Transverse colon (tissue), 4 donors: ENCODE results near the gene ANKS1B. TPM values are rescaled to one million over a fixed set of nuclear protein-coding genes. Genes with fewer than 3 reads are reported as not detected.

Source experiments
- DNase-seq: peaks from one replicate; pipeline ENCODE4 v3.0.0-alpha.2; 2019
- H3K27ac ChIP-seq, 4 donors: fragments of 200-600 bp; sonication (generic); 2 replicates each; pipeline ENCODE4 v1.5.1; 2016 to 2018; ENCODE audit warnings: inconsistent platforms in 4 of 4
- H3K27me3 ChIP-seq: fragments of 200-600 bp; sonication (generic); 2 replicates; pipeline ENCODE4 v1.5.1; 2017; ENCODE audit warnings: inconsistent platforms
- H3K36me3 ChIP-seq, 4 donors: fragments of 200-600 bp; sonication (generic); 2 replicates each; pipeline ENCODE4 v1.5.1; 2017 to 2019; ENCODE audit warnings: inconsistent platforms in 4 of 4
- H3K4me1 ChIP-seq, 4 donors: fragments of 200-600 bp; sonication (generic); 2 replicates each; pipeline ENCODE4 v1.5.1; 2017 to 2020; ENCODE audit warnings: inconsistent platforms in 4 of 4
- H3K4me3 ChIP-seq, 4 donors: fragments of 200-600 bp; sonication (generic); 1 replicate in 1 of 4; 2 replicates in 3 of 4; pipeline versions ENCODE4 v1.5.1 to v1.6.1; 2017 to 2019; ENCODE audit warnings: inconsistent platforms in 4 of 4
- H3K9me3 ChIP-seq, 2 donors: fragments of 200-600 bp; sonication (generic); 2 replicates each; pipeline ENCODE4 v1.5.1; 2017 to 2019; ENCODE audit warnings: inconsistent platforms in 2 of 2
- EP300 ChIP-seq: sonication (generic); formaldehyde crosslinking; IDR thresholded peaks from one replicate; pipeline ENCODE4 v1.6.1; 2017; ENCODE audit warnings: antibody characterized with exemption, low read depth
- POLR2A ChIP-seq: fragments of 450-650 bp; IDR thresholded peaks from one replicate; pipeline ENCODE4 v1.6.1; 2016; ENCODE audit warnings: antibody characterized with exemption, mild to moderate bottlenecking, moderate library complexity
- POLR2AphosphoS5 ChIP-seq, 3 donors: sonication (generic); formaldehyde crosslinking; IDR thresholded peaks; one replicate each; pipeline ENCODE4 v1.6.1; 2016; ENCODE audit warnings: antibody characterized with exemption in 3 of 3
- WGBS, 2 donors: methylation state at CpG; one replicate each; pipeline ENCODE4 v1.1.5; 2018; ENCODE audit warnings: low coverage in 1 of 2; 5-methylcytosine and 5-hydroxymethylcytosine counted together
- in situ Hi-C, 4 donors: fragments of 200-750 bp; cut with MboI; loops; one replicate each; pipeline versions ENCODE4 v1.15.0 to v1.15.1; 2017; ENCODE audit warnings: low sequenced_read_pairs in 3 of 4, low pct_ligation_motif_present in 1 of 4, low pct_unique_long_range_greater_than_20kb in 1 of 4
- intact Hi-C: fragments of 100-400 bp; cut with DNase I; formaldehyde crosslinking; loops from one replicate; pipeline ENCODE4 v1.15.1; 2023; ENCODE audit warnings: low total_unique reads
- total RNA-seq, 4 donors: library from RNA; depleted of rRNA; stranded (reverse); fragments of >200 nt; gene quantifications; one replicate each; pipeline ENCODE4 v1.1.0, GENCODE V29; 2016
- TF ChIP-seq, protein P1 (sequence below), 5 experiments: fragments of 200-600 bp in 3 of 5; fragments of 450-650 bp in 2 of 5; sonication (generic) in 3 of 5; IDR thresholded peaks; 1 replicate in 2 of 5; 2 replicates in 3 of 5; pipeline ENCODE4 v1.5.1; 2016 to 2017; ENCODE audit warnings: antibody characterized with exemption in 5 of 5, inconsistent platforms in 3 of 5, mild to moderate bottlenecking in 2 of 5, moderate library complexity in 1 of 5

Gene ANKS1B
- total RNA-seq, 4 donors from 2014 or later = 1.4 to 6.4 (median 3.5) TPM; not detected in 1

DNA sequence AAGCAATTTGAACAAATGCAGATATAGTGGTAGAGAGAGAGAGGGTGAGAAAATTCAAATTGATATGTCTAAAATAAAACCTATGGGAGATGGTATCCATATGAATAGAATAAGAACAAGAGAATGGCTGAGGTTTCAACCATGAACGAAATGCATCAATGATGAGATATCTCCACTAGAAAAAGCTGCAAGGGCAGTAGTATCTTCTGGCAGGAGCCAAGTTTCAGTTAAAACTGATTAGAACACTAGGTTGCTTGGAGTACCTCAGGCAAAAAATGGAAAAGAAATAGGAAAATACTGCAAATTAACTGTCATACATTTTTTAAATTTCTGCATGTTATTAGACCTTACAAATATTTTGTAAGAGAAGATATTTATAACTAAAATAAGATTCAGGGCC lies 151.3 kb downstream of the ANKS1B start:
- H3K27me3 ChIP-seq = no peaks in the 10 kb centered on the region
- in situ Hi-C loops = no loop called here
- TF ChIP-seq, protein P1, sequence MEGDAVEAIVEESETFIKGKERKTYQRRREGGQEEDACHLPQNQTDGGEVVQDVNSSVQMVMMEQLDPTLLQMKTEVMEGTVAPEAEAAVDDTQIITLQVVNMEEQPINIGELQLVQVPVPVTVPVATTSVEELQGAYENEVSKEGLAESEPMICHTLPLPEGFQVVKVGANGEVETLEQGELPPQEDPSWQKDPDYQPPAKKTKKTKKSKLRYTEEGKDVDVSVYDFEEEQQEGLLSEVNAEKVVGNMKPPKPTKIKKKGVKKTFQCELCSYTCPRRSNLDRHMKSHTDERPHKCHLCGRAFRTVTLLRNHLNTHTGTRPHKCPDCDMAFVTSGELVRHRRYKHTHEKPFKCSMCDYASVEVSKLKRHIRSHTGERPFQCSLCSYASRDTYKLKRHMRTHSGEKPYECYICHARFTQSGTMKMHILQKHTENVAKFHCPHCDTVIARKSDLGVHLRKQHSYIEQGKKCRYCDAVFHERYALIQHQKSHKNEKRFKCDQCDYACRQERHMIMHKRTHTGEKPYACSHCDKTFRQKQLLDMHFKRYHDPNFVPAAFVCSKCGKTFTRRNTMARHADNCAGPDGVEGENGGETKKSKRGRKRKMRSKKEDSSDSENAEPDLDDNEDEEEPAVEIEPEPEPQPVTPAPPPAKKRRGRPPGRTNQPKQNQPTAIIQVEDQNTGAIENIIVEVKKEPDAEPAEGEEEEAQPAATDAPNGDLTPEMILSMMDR (IDR thresholded peaks at IDR 0.05) = no peak
- TF ChIP-seq POLR2AphosphoS5 (IDR thresholded peaks at IDR 0.05) (no peak), POLR2A (no peak), EP300 (no peak)

DNA sequence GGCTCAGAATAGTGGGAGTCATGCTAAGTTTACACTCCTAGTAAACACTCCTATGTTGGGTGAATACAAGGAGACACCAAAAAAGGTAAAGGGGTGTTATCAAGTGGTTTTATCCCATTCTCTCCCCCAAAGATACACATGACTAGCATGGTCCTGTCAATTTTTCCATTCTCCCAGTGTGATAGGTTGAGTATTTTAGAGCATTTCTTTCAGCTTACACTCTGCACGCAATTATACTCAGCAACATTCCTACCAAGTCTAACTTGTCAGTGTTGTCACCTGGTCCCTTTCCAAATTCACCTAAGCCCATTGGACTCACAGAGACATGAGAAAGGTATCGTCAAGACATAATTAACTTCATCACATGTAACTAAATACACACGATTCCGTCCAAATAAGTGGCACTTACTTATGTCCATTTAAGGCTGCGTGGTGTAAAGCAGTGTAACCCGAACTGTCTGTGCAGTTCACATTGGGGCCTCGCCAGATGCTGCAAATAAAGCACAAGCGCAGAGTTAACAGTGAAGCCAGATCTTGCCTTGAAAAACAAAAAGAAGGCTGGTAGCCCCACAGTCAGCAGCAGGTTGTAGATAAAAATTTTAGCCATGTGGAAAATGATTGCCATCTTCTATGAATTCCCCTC lies 159.7 kb downstream of the ANKS1B start:
- TF ChIP-seq EP300 (no peak), POLR2AphosphoS5 (IDR thresholded peaks at IDR 0.05) (no peak), POLR2A (no peak)
- TF ChIP-seq, protein P1 (IDR thresholded peaks at IDR 0.05) = no peak
- in situ Hi-C loops = no loop called here
- no peaks in the 10 kb centered on the region for H3K27me3 ChIP-seq
- H3K4me1 ChIP-seq = no peaks in the 10 kb centered on the region
- no peaks in the 10 kb centered on the region for H3K36me3 ChIP-seq
- intact Hi-C loops = no loop called here
- H3K27ac ChIP-seq = peak overlapping the region in 1 of 4 donors; percentile 2
- DNase-seq = no peak
- H3K9me3 ChIP-seq = no peaks in the 10 kb centered on the region
- WGBS, 2 donors = 54 to 74% methylated on average over 7 to 8 of the region's 8 CpGs
- H3K4me3 ChIP-seq = no peak overlapping the region

More for the DNA sequence above, 151.3 kb downstream of the ANKS1B start:
- H3K4me1 ChIP-seq = no peaks in the 10 kb centered on the region
- intact Hi-C loops = no loop called here
- WGBS, 2 donors = 35 to 65% methylated on average over 1 of the region's 1 CpG
- no peak overlapping the region for H3K27ac ChIP-seq
- no peak for DNase-seq
- H3K36me3 ChIP-seq = no peaks in the 10 kb centered on the region
- H3K9me3 ChIP-seq = no peaks in the 10 kb centered on the region
- no peak overlapping the region for H3K4me3 ChIP-seq

DNA sequence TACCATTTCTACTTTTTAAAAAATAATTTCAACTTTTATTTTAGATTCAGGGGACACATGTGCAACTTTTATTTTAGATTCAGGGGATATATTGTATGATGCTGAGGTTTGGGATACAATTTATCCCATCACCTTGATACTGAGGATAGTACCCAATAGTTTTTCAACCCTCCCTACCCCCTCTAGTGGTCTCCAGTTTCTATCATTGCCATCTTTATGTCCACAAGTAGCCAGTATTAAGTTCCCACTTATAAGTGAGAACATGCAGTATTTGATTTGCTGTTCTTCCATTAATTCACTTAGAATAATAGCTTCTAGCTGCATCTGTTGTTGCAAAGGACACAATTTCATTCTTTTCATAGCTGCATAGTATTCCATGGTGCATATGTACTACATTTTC lies 162.5 kb downstream of the ANKS1B start:
- Histone ChIP-seq H3K27me3 (no peaks in the 10 kb centered on the region), H3K4me1 (no peaks in the 10 kb centered on the region), H3K4me3 (no peak overlapping the region), H3K9me3 (no peaks in the 10 kb centered on the region), H3K27ac (no peak overlapping the region), H3K36me3 (no peaks in the 10 kb centered on the region)
- no peak for TF ChIP-seq POLR2AphosphoS5 (IDR thresholded peaks at IDR 0.05)
- TF ChIP-seq POLR2A = no peak
- no peak for TF ChIP-seq EP300
- TF ChIP-seq, protein P1 (IDR thresholded peaks at IDR 0.05) = no peak
- in situ Hi-C loops (no loop called here), intact Hi-C loops (no loop called here)
- DNase-seq = no peak

DNA sequence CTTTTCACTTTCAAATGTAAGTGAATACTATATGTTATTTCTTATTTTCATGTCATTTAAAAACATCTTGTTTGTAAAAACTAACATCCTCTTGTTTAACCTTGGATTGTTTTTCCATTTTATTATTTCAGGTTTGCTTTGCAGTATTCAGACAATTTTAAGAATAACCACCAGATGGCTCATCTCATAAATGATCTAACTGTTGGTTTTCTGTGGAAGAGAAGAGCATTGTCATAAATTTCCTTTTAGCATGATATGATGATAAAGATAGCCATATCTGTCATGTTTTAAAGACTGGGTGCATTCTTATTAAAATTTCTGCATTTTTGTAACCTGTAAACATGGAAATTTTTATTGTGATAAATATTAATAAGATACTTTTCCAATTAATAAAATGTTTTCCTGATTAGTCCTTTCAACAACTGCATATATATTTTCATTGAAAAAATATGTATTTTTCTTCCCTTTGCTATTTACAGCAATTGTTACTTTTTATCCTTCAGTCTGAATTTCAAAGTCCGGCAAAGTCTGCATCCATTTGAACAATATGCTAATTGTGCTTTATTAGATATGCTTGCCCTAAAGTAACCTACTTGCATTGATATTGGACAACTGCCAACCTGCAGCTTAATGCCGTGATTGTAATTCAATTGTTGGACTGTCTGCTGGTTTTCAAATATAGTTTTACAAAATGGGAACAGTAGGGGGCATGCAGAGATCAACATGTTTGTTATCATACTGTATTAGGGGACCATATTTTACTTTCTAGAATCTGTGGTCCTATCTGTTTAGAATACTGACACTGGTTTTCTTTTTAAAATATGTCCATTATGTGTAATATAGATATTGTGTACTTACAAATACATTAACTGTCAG lies 173.8 kb downstream of the ANKS1B start:
- WGBS, 2 donors = 26 to 31% methylated on average over 2 of the region's 2 CpGs
- in situ Hi-C loops = no loop called here
- Histone ChIP-seq H3K27me3 (no peaks in the 10 kb centered on the region), H3K27ac (no peak overlapping the region), H3K4me3 (no peak overlapping the region), H3K9me3 (no peaks in the 10 kb centered on the region), H3K36me3 (no peaks in the 10 kb centered on the region), H3K4me1 (no peaks in the 10 kb centered on the region)
- intact Hi-C loops = no loop called here
- DNase-seq = no peak
- TF ChIP-seq, protein P1 (IDR thresholded peaks at IDR 0.05) = peak in 3 of 5 experiments; percentile 16 to 23 (median 18)
- TF ChIP-seq POLR2A = no peak
